Pancreas (tissue), 10 donors: ENCODE results near the gene LTBP2. TPM values are rescaled to one million over a fixed set of nuclear protein-coding genes. Genes with fewer than 3 reads are reported as not detected.

Experiments
- ATAC-seq, 4 donors: fragments of 200-7000 bp; cut with Tn5 transposase; one replicate each; pipeline versions ENCODE4 v1.8.0 to v1.9.1; 2020; ENCODE audit warnings: mild to moderate bottlenecking in 4 of 4, moderate library complexity in 4 of 4
- DNase-seq, 6 donors: peaks; one replicate each; pipeline ENCODE4 v3.0.0-alpha.2; 2020
- FAIRE-seq: peaks from 2 replicates; lab custom pipeline; 2012; peaks lifted over from hg19 to GRCh38; lab: Jason Lieb, UNC
- H3K27ac ChIP-seq, 4 donors: fragments of 200-600 bp; sonication (generic); 1 replicate in 3 of 4; 2 replicates in 1 of 4; pipeline versions ENCODE4 v1.5.0 to v1.8.0; 2020
- H3K27me3 ChIP-seq, 4 donors: fragments of 200-600 bp; one replicate each; pipeline ENCODE4 v1.8.0; 2021
- H3K36me3 ChIP-seq, 3 donors: fragments of 200-600 bp; sonication (generic) in 1 of 3; one replicate each; pipeline versions ENCODE4 v1.5.0 to v1.8.0; 2020 to 2021
- H3K4me1 ChIP-seq, 3 donors: fragments of 200-600 bp; one replicate each; pipeline ENCODE4 v1.8.0; 2021
- H3K4me3 ChIP-seq, 4 donors: fragments of 200-600 bp; sonication (generic) in 2 of 4; one replicate each; pipeline versions ENCODE4 v1.5.0 to v1.8.0; 2020 to 2021
- H3K9me3 ChIP-seq, 4 donors: fragments of 200-600 bp; one replicate each; pipeline ENCODE4 v1.8.0; 2021
- CTCF ChIP-seq, 4 donors: fragments of 200-600 bp; sonication (generic) in 3 of 4; IDR thresholded peaks; one replicate each; pipeline versions ENCODE4 v1.5.0 to v1.8.0; 2021; ENCODE audit warnings: antibody characterized with exemption in 4 of 4
- WGBS, 2 donors: extraction: QIAGEN DNeasy Blood & Tissue Kit; methylation state at CpG; one replicate each; pipeline ENCODE4 v1.1.7; 2013; 5-methylcytosine and 5-hydroxymethylcytosine counted together
- intact Hi-C, 3 donors: fragments of 100-400 bp; cut with DNase I; formaldehyde crosslinking; loops; one replicate each; pipeline versions ENCODE4 v1.11.1 to v1.14.2; 2022
- polyA plus RNA-seq, 2 donors: library from polyadenylated mRNA; stranded (reverse); fragments of 200-250 nt; gene quantifications; one replicate each; pipeline ENCODE4 v1.2.3, GENCODE V29; 2013
- total RNA-seq, 6 donors: library from RNA; stranded (reverse); fragmentation: NEBNext Ultra II Directional in 4 of 6; extraction: Animal tissue kit (Norgen Biotek cat#: 25700) in 4 of 6; gene quantifications; one replicate each; pipeline versions ENCODE4 v1.2.1 to v1.2.4, GENCODE V29; 2021 to 2023
- donor health status: healthy with polysubstance abuse.
- donor health status: DM: no; HTN: no; CAD: no; lungs with moderate emphysema.
- donor health status: DM: no; HTN: no; CAD: no.
- donor health status: control.
- donor health status: control.
- donor health status: Bipolar disorder and iron deficiency.
- donor health status: DM: yes; HTN: yes; CAD: no.
- donor health status: DM: no; HTN: no; CAD: no.
- donor health status: DM: no; HTN: no; CAD: no.
- donor health status: DM: yes; HTN: yes; CAD: no.

The LTBP2 gene
- total and polyA plus RNA-seq, 8 donors, result 1.8 to 18.1 (median 4.7) TPM

DNA sequence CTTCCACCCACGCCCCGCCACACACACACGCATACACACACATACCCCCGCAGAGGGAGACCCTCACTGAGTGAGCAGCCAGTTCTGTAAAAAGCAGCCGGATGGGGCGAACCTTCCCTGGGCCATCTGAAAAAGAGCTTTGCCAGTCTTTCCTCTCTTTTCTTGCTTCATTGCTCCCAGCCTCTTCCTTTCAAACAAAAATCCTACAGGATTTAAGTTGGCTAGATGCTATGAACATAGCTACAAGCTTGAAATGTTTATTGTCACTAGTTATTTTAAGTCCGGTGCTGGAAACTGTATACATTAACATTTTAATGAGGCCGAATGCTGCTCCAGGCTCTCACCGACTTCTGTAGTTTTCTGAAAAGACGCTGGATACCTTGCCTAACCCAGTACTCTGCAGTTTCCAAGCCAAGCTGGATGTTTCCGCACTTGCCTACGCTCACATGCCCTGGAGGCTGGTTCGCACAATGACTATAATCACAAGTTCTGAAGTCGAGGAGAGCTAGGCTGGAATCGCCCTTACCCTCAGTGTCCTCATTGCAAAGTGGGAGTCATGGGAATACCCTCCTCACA is 39.2 kb downstream of the LTBP2 start:
- Histone ChIP-seq H3K27me3 (no peaks in the 10 kb centered on the region), H3K9me3 (no peaks in the 10 kb centered on the region), H3K27ac (peak overlapping the region in 1 of 4 donors; percentile 12), H3K36me3 (no peaks in the 10 kb centered on the region), H3K4me3 (no peak overlapping the region), H3K4me1 (no peaks in the 10 kb centered on the region)
- FAIRE-seq (no peak), ATAC-seq (no peak), DNase-seq (no peak)
- intact Hi-C loops, result no loop called here
- TF ChIP-seq CTCF (IDR thresholded peaks at IDR 0.05), result no peak
- 71 to 78% methylated on average over 15 of the region's 15 CpGs for WGBS, 2 donors

DNA sequence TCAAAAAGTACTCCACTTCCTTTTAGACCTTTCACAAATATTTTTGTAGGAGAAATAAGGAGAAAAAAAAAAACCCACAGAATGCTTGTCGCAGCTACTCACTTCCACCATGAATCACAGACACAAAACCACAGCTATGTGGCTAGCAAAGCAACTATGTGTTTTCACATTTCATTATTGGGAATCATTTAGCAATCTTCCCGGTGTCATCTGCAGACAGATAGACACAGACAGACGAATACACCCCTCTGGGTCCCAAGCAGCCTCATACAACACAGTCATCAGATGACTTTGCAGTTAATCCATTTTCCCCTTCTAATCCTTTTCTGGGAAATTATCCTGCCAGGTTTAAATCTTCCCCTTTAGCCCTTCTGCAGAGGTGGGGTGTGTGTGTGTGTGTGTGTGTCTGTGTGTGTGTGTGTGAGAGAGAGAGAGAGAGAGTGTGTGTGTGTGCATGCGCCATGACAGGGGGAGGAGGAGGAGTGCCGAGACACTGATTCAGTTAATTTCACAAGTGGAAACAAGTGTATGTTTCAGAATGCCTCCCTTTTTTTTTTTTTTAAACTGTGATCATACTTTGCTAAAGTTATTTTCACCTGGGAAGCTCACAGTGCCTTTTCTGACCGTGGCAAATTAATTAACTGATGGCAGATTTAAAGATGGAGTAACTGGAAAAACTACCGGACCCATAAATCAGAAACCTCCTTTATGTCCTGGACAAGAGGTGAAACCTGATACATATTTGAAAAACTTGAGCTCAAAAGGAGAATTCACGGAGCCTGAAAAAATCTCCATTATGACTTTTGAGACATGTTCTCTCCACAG is 39.9 kb downstream of the LTBP2 start:
- intact Hi-C loops, result no loop called here
- H3K27ac ChIP-seq, result peak overlapping the region in 1 of 4 donors; percentile 12
- ATAC-seq, result peak in 3 of 4 donors; percentile 58 to 72 (median 71)
- H3K27me3 ChIP-seq, result no peaks in the 10 kb centered on the region
- no peak for DNase-seq
- TF ChIP-seq CTCF (IDR thresholded peaks at IDR 0.05), result no peak
- no peaks in the 10 kb centered on the region for H3K4me1 ChIP-seq
- H3K36me3 ChIP-seq, result no peaks in the 10 kb centered on the region
- WGBS, 2 donors, result 52 to 56% methylated on average over 8 of the region's 8 CpGs
- H3K4me3 ChIP-seq, result no peak overlapping the region
- FAIRE-seq, result no peak
- H3K9me3 ChIP-seq, result no peaks in the 10 kb centered on the region

- no peak for FAIRE-seq
Observed at GRCh38 chr14:74571441-74571841, 40.6 kb downstream of the LTBP2 start.

DNA sequence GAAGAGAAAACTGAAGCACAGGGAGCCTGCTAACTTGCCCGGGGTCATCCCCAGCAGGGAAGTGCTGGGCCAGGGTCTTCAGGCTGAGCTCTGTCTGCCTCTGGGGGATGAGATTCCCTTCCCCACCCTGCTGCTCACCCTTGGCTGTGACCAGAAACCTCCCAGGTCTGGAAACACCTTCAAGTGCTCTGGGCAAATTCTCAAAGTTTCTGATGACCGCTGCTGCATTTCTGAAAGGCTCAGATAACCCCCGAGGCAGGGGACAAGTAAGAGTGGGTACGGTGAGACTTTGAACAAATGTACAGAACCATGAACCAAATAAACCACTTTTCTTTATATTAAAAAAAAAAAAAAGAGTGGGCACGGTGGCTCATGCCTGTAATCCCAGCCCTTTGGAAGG is 41.3 kb downstream of the LTBP2 start:
- intact Hi-C loops, result no loop called here
- H3K36me3 ChIP-seq, result no peaks in the 10 kb centered on the region
- 89 to 96% methylated on average over 5 of the region's 5 CpGs for WGBS, 2 donors
- no peak overlapping the region for H3K27ac ChIP-seq
- FAIRE-seq (no peak), ATAC-seq (no peak), DNase-seq (no peak)
- TF ChIP-seq CTCF (IDR thresholded peaks at IDR 0.05), result no peak
- no peak overlapping the region for H3K4me3 ChIP-seq
- no peaks in the 10 kb centered on the region for H3K4me1 ChIP-seq
- no peaks in the 10 kb centered on the region for H3K9me3 ChIP-seq
- no peaks in the 10 kb centered on the region for H3K27me3 ChIP-seq

More at GRCh38 chr14:74571441-74571841, 40.6 kb downstream of the LTBP2 start:
- intact Hi-C loops, result no loop called here
- WGBS, 2 donors, result 68 to 71% methylated on average over 9 of the region's 9 CpGs
- Histone ChIP-seq H3K27ac (peak overlapping the region in 2 of 4 donors; percentile 2 to 31), H3K36me3 (no peaks in the 10 kb centered on the region), H3K4me1 (no peaks in the 10 kb centered on the region), H3K27me3 (no peaks in the 10 kb centered on the region), H3K9me3 (no peaks in the 10 kb centered on the region), H3K4me3 (no peak overlapping the region)
- no peak for DNase-seq
- TF ChIP-seq CTCF (IDR thresholded peaks at IDR 0.05), result no peak
- ATAC-seq, result peak in 3 of 4 donors; percentile 4 to 31 (median 5)
